Pulmonary artery endothelial cell (primary cell): ENCODE measurements around the gene CSHL1. TPM values are rescaled to one million over a fixed set of nuclear protein-coding genes. Genes with fewer than 3 reads are reported as not detected.
"Not testable (repeated sequence)": the region's sequence is repeated elsewhere in the genome, so short reads cannot be mapped to it uniquely, and the experiment has no call there.

Experiments
- DNase-seq: peaks from one replicate; pipeline ENCODE4 v3.0.0-alpha.2; 2011; ENCODE audit warnings: low read depth, low spot score
- total RNA-seq: library from RNA; depleted of rRNA; stranded (reverse); fragments of >200 nt; gene quantifications from 2 replicates; pipeline ENCODE4 v1.2.3, GENCODE V29; 2014

The CSHL1 gene
- total RNA-seq, 1 donor from 2014 or later: not detected

GRCh38 chr17:63889026-63889848, 21.8 kb downstream of the CSHL1 start:
- DNase-seq: not testable (repeated sequence)

- not testable (repeated sequence) for DNase-seq
These were observed 25.9 kb downstream of the CSHL1 start for GRCh38 chr17:63885119-63885518.

GRCh38 chr17:63882626-63883126, 28.4 kb downstream of the CSHL1 start:
- not testable (repeated sequence) for DNase-seq

GRCh38 chr17:63881935-63882601, 29.0 kb downstream of the CSHL1 start, which contains the start of gene GH2:
Gene GH2 (minus strand): TSS chr17:63881944. CDS start chr17:63881801, 143 bp downstream.
- DNase-seq: no peak

- DNase-seq: not testable (repeated sequence)
These were observed 29.7 kb downstream of the CSHL1 start for GRCh38 chr17:63881337-63881736.

GRCh38 chr17:63880706-63881105, 30.4 kb downstream of the CSHL1 start:
- DNase-seq: no peak

GRCh38 chr17:63878413-63878812, 32.6 kb downstream of the CSHL1 start:
- not testable (repeated sequence) for DNase-seq

- DNase-seq: not testable (repeated sequence)
These were observed 36.4 kb downstream of the CSHL1 start for GRCh38 chr17:63874693-63875092.

GRCh38 chr17:63874061-63874626, 36.9 kb downstream of the CSHL1 start:
- DNase-seq: not testable (repeated sequence)

GRCh38 chr17:63873577-63873976, 37.5 kb downstream of the CSHL1 start, which contains the start of gene CSH2:
Gene CSH2 (minus strand): TSS chr17:63873677. CDS start chr17:63873614, 63 bp downstream.
- DNase-seq: not testable (repeated sequence)

GRCh38 chr17:63871646-63872365, 39.3 kb downstream of the CSHL1 start:
- not testable (repeated sequence) for DNase-seq

GRCh38 chr17:63870292-63870665, 40.8 kb downstream of the CSHL1 start:
- not testable (repeated sequence) for DNase-seq

- DNase-seq: not testable (repeated sequence)
These were observed 41.4 kb downstream of the CSHL1 start for GRCh38 chr17:63869491-63870291.

GRCh38 chr17:63866625-63867024, 44.4 kb downstream of the CSHL1 start:
- not testable (repeated sequence) for DNase-seq

Other genes with a start within 250 kb of the CSHL1 start
- gene LIMD2, start 211.1 kb downstream of the CSHL1 start, total RNA-seq: 14.5 and 24.9 TPM in 2 replicates
- 19.7 and 22.1 TPM in 2 replicates for gene STRADA, start 169.5 kb downstream of the CSHL1 start, total RNA-seq
- gene CCDC47, start 137.7 kb downstream of the CSHL1 start, total RNA-seq: 92.4 and 113 TPM in 2 replicates
- gene DDX42, start 137.1 kb downstream of the CSHL1 start, total RNA-seq: 67.0 and 83.1 TPM in 2 replicates
- 134 and 137 TPM in 2 replicates for gene PSMC5, start 83.8 kb downstream of the CSHL1 start, total RNA-seq
- gene FTSJ3, start 83.6 kb downstream of the CSHL1 start, total RNA-seq: 64.3 and 102 TPM in 2 replicates
- 71.5 and 107 TPM in 2 replicates for gene SMARCD2, start 68.6 kb downstream of the CSHL1 start, total RNA-seq
- gene CSH2, start 37.6 kb downstream of the CSHL1 start, total RNA-seq: not detected in 2 replicates
- gene GH2, start 29.3 kb downstream of the CSHL1 start, total RNA-seq: not detected in 2 replicates
- not detected in 2 replicates for gene CSH1, start 14.7 kb downstream of the CSHL1 start, total RNA-seq
- not detected in 2 replicates for gene GH1, start 7.6 kb upstream of the CSHL1 start, total RNA-seq
- gene CD79B, start 21.1 kb upstream of the CSHL1 start, total RNA-seq: 1.5 and 1.7 TPM in 2 replicates
- gene SCN4A, start 61.7 kb upstream of the CSHL1 start, total RNA-seq: 0.07 TPM in 1 of 2 replicates, not detected in the other
- gene PRR29, start 87.1 kb upstream of the CSHL1 start, total RNA-seq: 0.20 and 0.28 TPM in 2 replicates
- gene ICAM2, start 109.4 kb upstream of the CSHL1 start, total RNA-seq: 668 and 680 TPM in 2 replicates
- gene ERN1, start 218.9 kb upstream of the CSHL1 start, total RNA-seq: 9.9 and 14.1 TPM in 2 replicates